Hippocampal formation (tissue), 2 donors: ENCODE measurements around the gene RPL23.

Experiments used
- DNase-seq, 2 donors: peaks; one replicate each; lab custom pipeline; 2025; lab: John Stamatoyannopoulos, UW

RPL23 gene

DNA sequence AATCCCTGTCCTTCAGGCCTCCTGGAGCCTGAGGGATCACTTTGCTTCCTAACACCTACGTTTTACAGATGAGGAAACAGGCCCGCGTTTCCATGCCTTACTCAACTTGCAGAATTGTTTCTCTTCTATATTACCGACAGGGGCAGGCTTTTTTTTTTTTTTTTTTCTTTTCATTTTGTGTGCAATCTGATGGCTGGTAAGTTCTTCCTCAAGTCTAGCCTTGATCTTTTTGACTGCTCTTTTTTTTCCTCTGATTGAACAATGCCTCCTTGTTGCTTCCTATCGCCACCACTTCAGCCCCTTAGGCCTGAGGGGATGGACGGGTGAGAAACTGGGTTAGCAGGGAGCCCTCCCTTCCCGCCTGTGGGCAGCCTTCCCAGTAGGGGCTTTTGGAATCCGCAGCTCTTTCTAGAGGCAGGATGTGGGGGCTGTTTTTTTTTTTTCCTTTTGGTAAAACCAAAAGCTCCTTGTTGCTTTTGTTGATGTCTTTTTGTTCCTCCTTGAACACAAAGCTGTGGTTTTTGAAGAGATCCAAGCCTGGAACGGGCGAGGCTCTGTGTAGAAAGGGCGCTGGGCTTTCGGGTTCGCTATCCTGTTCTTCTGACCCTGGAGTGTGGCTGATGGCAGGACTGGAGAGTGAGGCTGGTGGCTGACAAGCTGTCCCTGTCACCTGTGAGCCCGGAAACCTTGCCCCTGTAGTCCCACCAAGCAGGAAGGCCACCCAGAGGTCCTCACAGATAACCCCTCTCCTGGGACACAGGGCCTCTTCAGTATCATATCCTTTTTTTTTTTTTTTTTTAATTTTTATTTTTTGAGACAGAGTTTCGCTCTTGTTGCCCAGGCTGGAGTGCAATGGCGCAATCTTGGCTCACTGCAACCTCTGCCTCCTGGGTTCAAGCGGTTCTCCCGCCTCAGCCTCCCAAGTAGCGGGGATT, 30.3 kb upstream of the RPL23 start:
- no peak for DNase-seq

DNA sequence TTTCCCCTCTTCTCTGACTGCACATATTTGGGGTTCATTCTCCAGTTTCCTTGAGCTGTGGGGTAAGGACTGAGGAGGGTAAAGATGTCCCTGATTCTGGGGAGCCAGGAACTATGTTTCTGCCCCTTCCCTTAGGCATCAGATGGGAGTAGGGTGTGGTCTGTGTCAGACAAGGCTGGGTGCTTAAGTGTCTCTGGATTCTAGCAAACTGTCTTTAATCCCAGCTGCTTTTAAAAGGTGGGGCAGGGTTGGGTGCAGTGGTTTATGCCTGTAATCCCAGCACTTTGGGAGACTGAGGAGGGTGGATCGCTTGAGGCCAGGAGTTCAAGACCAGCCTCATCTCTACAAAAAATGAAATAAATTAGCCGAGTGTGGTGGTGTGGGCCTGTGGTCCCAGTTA, 29.3 kb upstream of the RPL23 start:
- DNase-seq, result no peak

DNA sequence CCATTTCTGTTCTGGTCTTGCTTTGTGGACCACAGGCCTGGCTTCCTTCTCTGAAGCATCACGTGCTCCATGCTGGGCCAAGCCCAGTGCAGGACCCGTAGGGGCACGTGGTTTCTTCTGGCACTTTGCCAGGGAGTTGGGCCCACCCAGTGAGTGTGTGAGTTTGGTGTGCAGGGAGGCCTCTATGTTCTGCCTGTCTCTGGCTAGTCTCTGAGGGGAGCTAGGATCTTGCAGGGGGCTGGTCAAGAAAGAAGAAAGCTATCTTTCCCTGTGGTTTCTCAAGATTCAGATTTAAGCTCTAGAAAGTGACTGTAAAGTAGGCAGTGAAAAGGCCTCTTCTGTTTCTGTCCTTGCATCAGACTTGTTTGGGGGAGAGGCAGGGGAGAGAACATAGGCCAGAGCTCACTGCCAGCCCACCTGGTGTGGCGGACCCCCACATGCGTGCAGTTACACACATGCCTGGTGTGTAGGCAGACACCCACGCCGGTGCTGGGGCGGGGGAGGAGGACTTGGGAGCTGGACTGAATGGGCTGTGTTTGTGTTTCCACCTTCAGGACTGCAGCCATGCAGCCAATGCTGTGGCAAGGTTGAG, 28.2 kb upstream of the RPL23 start:
- DNase-seq, result no peak

DNA sequence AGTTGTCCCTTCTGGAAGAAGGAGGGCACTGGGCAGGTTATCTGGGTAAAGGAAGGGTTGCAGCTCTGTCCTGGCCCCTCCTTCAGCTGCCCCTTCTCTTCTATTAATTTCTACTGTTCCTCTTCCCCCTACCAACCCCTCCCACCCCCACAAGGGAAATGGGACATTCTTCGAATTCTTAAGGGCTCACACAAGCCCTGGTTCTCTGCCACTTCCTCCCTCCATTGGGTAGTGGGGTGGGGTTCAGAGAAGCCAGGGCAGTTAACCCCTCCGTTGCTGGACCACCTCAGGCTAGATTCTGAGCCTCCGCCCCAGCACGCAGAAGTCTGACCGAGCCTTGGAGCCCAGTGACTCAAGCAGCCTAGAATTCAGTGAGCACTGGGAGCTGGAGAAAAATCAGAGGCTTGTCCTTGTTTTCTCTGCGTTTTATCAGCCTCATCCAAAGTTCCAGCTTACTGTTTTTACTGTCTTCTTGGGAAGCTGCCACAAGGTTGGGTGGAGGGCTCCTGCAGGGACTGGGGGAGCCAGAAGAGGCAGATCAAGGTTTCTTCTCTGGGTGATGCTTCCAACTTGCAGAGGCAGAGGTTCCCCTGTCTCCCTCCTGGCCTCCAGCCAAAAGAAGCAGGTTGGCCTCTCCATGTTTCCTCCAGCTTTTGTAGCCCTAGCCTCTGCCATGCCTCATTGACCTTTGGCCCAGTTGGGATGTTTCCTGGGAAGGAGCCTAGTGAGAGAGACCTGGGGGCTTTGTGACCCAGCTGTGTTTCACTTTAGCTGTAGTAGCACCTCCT, 26.6 kb upstream of the RPL23 start:
- no peak for DNase-seq

DNA sequence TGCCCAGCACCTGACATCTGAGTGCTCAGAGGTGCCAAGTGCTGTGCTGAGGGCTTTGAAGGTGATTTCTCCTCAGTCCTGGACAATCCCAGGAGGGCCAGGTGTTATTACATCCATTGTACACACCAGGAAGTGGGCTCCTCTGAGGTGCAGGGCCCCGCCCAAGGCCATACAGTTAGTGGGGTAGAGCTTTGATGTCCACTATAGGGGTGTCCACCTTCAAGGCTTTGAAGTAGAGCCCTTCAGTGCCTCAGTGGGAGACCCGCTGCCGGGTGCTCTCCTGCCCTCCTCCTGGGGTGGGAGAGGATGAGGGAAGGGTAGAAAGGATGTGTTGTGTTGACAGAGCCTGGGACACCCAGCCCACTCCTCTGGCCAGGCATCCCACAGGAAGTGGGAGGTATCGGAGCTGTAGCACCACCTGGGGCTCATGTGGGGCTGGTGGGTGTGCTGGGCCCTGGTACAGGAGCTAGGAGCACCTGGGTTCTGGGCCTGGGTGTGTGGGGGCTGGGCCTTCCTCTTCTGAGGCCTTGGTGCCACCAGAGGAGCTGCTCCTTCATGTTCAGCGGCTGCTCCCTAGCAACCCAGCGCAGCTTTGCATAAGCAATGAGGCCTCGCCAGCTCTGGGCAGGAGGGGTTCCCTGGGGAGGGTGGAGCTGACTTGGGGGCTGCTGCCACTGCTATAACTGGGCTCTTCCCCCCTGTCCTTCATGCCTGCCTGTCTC, 23.8 kb upstream of the RPL23 start:
- peak in 1 of 2 donors; percentile 30 for DNase-seq

DNA sequence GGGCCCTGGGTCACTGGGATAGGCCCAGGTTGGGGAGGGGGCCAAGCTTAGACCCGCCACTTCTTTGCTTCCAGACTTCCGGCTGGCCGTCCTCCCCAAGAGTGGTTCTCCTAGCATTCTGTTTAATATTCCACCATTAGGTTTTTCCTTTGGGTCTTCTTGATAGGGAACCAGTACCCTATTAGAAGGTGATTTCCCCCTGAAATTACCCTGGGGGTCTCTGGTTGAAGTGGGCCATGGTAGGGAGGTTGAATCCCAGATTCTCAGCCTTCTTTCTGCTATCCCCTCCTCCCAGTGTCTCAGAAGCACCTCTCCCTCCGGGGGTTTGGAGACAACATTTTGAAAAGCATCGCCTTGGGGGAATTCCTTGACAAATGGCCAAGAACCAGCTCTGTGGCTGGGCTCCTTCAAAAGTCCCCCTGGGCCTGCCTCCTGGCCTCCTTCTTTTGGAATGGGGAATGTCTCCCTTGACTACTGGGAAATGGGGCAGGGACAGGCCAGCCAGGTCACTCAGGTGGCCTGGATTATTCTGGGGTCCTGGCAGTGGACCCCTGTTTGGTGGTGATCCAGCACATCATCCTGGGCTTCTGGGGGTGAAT, 22.1 kb upstream of the RPL23 start:
- DNase-seq, result no peak

DNA sequence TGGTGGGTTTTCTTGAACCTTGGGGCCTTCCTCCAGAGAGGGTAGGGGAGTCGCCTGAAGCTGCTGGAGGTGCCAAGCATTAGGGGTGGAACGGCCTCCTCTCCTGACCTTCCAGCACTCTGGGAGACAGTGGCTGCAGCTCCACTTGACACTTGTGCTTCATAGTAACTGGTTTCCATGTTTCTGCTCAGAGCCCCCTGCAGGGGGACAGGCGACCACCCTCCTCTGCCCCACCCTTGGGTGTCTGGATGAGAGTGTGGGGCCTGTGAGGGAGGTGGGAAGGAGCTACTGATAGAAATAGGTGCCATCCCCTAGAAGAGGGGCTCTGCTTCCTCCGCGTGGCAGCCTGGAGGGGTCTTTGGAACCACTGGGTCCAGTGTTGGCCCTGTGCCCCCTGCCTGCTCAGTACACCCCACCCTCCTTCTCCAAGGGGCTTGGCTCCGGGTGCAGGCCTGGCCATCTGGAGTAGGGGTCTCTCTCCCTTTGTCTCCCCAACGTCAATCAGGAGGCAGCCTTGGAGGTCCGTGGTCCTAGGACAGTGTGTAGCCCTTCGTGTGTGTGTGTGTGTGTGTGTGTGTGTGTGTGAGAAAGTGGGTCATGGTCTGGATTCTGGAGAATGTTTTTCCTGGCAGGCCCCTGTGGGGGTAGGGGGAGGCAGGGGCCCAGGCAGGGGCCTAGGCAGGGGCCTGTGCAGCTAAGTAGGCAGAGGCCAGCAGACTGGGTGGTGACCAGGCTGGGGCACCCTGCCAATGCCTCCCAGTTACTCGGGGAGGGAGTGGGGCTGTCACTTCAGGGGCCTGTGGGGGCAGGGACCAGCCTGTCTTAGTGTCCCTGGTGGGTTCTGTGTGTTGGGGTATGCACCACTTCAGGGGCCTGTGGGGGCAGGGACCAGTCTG, 21.2 kb upstream of the RPL23 start:
- no peak for DNase-seq

DNA sequence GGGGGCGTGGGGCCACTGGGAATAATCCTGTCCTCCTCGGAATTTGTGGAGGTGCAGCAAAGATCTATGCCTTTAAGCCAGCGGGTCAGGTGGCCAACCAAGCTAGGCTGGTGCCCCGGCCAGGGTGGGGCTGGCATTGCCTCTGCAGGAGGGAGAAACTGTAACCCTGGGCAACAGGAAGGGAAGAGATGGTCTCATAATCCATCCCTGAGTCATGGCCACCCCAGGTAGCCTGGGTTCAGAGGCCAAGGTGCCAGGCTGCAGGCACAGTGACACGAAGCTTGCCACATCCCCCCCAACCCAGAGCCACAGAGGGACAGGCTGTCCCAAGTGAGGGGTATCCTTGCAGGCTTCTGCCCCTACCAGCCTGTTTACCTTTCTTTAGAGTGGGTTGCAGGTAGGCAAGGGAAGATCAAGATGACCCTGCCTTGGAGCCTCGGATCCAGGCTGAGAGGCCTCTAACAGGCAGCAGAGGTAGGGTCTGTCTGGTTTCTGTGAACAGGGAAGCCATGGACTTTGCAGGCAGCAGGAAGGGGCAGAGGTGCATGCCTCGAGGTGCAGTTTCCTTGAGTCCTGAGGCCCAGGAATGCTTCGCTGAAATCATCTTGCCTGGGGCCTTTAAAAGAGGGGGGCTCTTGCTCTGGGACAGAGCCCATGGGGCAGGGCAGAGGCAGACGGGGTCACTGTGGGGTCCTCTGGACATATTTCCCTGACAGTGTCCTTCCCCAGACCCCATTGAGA, 20.3 kb upstream of the RPL23 start:
- DNase-seq, result no peak

DNA sequence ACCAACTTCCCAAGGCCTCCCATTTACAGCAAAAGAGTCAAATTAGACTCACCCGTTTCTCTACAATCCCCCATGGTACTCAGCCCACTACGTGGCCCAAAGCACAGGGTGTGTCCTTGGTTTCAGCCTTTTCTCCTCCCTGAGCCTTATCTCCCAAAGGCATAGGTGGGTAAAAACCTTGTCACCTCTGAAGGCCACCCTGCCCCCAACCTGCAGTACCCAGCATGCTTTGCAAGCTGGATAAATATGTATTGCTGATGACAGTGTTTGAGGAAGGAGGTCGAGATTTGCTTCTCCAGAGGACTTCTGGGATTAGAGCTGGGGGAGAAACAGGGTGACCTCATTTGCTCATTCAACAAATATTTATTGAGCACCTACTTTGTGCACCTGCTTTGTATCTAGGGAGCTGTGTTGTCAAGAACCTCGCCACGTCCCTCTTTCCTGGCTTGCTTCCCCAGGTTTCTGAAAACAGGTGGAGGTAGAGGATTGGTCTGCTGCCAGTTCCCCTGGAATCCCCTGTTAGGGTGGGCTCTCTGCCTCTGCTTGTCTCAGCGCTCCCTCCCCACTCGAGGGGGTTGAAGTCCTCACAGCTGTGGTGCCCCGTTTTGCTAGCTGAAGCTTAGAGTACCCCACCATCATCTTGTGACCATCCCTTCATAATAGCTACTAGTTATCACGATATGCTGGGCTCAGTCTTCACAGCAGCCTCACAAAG, 19.3 kb upstream of the RPL23 start:
- no peak for DNase-seq

DNA sequence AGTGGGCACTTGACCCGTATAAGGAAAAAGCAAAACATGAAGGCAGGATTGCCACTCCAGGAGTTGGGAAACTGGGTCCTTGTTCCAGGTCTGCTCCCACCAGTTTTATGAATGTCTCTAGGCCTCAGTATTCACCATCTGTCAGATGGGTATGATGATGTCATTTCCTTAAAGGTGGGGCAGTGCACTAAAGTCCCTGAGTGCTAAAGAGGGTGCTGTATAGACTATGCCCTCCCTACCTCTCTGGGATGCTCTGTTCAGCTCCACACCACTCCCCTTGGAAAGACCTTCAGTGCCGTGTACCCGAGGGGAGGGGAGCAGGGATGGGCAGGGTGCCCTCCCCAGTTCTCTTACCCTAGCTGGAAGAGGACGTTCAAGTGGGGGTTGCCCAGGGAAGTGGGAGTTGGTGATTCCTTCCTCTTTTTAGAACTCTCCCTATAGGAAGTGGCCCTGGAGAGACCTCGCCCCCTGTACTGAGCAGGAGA, 18.5 kb upstream of the RPL23 start:
- DNase-seq, result no peak

DNA sequence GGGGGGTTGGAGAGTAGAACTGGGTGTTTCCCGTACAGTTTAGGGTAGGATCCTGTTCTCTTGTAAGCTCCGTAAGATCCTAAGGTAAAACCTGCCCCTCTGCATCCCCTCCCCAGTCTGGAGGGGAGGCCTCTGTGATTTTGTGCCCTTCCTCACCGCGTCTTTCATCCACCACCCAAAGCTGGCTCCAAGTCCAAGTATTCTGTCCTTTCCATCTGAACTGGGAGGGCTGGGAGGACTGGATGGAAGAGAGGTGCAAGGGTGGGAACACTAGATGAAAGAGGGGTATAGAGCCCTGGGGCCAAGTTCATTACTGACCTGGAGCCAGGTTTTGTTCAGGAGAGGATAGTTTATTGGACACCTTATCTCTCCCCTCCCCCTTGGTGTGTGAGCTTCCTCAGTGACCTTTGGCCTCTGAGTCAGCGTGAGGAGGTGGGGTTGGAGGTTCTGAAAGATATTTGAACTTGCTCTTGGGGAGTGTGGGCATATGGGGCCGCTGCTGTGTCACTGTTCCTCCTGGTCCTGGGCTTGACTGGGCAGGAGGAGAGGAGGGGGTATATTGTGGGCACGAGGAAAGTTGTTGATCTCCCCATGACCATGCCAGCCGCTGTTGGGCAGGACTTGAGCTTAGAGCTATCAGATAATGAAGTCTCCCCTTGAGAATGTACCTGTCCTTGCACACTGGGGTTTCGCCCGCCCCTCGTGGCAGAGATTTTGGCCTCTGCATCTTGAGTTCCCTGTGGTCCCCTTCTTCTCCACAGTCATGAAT, 17.9 kb upstream of the RPL23 start:
- no peak for DNase-seq

DNA sequence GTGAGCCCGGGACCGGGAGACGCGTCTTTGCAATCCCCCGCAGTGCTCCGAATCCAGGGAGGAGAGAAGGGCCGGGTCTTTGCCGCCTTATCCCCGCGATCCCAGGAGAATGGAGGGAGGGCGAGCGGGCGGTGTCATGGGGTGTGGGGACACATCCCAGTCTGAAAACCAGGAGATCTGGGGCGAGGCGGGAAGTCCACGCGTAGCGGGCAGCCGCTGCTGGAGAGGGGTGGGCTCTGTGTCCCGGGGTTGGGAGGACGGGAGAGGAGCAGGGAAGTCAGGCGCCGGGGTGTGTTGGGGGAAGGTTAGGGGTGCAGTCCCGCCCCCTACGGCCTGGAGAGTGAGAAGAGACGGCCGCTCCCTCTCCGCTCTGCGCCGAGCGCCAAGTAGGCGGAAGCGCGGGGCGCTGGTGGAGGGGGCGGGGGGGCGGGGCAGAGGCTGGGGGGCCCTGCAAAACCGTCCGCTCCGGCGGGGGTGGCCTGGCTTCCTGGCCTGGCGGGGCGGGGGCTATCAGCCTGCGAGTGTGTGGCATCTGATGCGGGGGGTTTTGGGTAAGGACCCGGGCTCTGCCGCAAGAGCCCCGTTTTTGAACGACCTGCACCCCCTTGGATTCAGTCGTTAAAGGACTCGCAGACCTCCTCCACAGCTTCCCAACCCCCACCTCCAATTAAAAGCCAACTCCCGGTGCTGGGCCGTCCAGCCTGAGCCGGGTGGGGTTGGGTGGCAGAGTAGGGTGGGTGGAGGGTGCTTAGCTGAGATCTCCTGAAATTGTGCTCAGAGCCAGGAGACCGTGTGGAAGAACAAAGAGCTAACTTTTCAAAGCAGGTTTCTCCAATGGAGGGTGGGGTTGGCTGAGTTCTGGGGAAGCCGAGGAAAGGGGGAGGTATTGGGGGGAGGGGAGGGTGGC, 17.0 kb upstream of the RPL23 start:
- peak; percentile 43 to 50 for DNase-seq

DNA sequence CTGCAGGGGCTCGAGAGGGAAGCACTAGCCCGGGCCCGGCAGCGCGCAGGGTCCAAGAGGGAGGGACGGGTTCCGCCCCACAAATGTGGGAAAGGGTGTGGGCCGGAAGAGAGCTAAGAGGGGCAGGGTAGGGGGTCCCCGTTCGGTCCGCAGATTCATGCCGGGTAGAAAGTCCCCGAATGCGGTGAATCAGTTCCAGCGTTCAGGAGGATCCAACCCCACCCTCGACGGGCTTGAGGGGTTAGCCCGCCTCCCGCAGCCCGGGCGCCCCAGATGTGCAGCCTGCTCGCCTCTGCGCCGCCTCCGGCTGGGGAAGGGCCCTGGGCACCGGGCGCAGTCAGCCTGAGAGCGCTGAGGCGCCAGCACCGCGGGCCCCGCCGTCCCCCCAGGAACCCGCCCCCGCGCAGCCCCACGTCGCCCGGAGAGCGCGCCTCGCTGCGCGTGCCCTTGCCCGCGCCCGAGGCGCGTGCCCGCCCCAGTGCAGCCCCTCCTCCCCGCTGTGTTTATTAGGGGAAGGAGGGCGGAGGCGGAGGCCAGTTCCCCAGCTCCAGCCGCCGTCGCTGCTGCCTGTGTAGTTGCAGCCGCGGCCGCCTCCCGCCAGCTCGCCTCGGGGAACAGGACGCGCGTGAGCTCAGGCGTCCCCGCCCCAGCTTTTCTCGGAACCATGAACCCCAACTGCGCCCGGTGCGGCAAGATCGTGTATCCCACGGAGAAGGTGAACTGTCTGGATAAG, 16.2 kb upstream of the RPL23 start, which contains the start of gene LASP1:
LASP1 (plus strand) TSS at position 533 of the 733 bp plus-strand sequence; CDS start at position 665, 132 bp downstream.
- peak; percentile 84 for DNase-seq

DNA sequence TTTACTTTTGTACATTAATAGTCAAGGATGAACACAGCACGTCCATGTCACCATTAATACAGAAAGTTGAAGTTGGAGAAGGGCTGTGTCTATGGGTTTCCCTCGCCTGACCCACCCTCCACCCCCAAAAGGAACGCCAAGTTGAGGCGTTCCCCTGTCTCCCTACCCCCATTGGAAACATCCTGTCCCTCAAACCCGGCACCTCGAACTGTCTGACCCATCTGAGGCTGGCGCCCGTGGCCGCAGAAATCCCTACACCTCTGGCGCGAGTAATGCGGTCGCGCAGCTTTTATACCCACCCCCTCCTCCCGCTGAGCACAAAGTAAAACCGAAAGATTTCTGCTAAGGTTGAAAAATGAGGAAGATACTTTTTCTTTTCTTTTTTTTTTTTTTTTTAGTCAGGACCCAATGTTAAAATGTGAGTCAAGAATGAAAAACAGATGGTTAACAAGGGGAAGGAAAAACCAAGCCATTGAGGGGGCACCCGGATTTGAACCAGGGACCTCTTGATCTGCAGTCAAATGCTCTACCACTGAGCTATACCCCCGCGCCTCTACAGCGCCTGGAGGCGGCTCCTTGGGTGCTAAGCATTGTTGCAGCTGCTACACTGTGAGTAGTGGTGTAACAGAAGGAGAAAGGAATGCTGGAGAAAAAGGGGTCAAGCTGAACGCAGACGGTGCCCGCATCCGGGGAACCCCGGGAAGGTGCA, 15.4 kb upstream of the RPL23 start:
- peak; percentile 83 to 85 for DNase-seq

DNA sequence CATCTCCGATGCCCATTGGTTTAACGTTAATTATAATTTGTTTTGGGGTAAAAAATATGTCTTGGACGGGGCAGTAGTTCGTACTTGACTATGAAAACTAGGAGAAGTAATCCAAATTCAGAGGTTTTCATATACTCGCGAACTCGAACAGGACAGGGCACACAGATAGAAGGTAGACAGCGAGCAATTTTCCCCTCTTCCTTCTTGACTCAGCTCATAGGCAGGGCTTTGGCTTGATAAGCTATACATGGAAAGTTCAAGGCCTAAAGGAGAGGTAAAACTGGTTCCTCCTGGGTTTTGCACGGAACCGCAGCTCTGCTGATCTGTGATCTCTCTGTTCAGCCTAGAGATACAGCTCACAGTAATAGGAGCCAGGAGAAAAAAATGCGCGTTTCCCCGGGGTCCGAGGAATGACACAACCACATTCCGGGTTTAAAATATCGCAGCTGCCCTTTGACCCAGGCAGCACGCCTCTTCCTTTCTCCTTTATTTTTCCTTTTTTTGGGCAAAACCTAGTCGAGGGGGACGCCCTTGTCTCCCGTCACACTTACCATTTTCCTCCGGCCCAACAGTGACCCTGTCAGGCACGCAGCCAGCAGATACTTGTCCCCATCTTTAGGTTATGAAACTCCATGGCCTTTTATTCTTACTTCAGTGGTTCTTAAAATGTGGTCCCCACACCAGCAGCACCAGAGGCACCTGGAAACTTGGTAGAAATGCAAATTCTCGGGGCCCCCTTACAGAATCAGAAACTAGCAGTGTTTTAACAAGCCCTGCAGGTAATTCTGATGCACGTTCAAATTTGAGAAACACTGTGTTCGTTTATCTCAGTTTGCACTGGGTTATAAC, 14.7 kb upstream of the RPL23 start:
- DNase-seq, result peak in 1 of 2 donors; percentile 30
